ENCODE data around the gene TMEM117.

Gene TMEM117

GRCh38 chr12:43887397-43887796, 51.5 kb downstream of the TMEM117 start:
- DNase-seq (ENCODE audit: low read depth) = no peak
- TF ChIP-seq POLR2A (IDR thresholded peaks at IDR 0.05; ENCODE audit: extremely low read depth, insufficient read length) (no peak), CTCF (IDR thresholded peaks at IDR 0.05; ENCODE audit: low read depth, low read length) (no peak), MYC (IDR thresholded peaks at IDR 0.05; ENCODE audit: low read depth, low read length) (no peak), MAX (IDR thresholded peaks at IDR 0.05; ENCODE audit: low read depth, low read length) (no peak)
- H3K4me3 ChIP-seq (ENCODE audit: low read depth, low read length) = no peak overlapping the region

GRCh38 chr12:43891856-43892574, 56.1 kb downstream of the TMEM117 start:
- TF ChIP-seq MAX (IDR thresholded peaks at IDR 0.05; ENCODE audit: low read depth, low read length) = no peak
- no peak for TF ChIP-seq MYC (IDR thresholded peaks at IDR 0.05; ENCODE audit: low read depth, low read length)
- TF ChIP-seq CTCF (IDR thresholded peaks at IDR 0.05; ENCODE audit: low read depth, low read length) = no peak
- TF ChIP-seq POLR2A (IDR thresholded peaks at IDR 0.05; ENCODE audit: extremely low read depth, insufficient read length) = no peak
- no peak for DNase-seq (ENCODE audit: low read depth)
- no peak overlapping the region for H3K4me3 ChIP-seq (ENCODE audit: low read depth, low read length)

GRCh38 chr12:43893670-43894069, 57.8 kb downstream of the TMEM117 start:
- no peak for DNase-seq (ENCODE audit: low read depth)
- no peak overlapping the region for H3K4me3 ChIP-seq (ENCODE audit: low read depth, low read length)
- TF ChIP-seq MAX (IDR thresholded peaks at IDR 0.05; ENCODE audit: low read depth, low read length) = no peak
- TF ChIP-seq POLR2A (IDR thresholded peaks at IDR 0.05; ENCODE audit: extremely low read depth, insufficient read length) = no peak
- no peak for TF ChIP-seq CTCF (IDR thresholded peaks at IDR 0.05; ENCODE audit: low read depth, low read length)
- TF ChIP-seq MYC (IDR thresholded peaks at IDR 0.05; ENCODE audit: low read depth, low read length) = no peak

GRCh38 chr12:43895580-43896206, 59.8 kb downstream of the TMEM117 start:
- H3K4me3 ChIP-seq (ENCODE audit: low read depth, low read length) = no peak overlapping the region
- DNase-seq (ENCODE audit: low read depth) = no peak
- TF ChIP-seq MAX (IDR thresholded peaks at IDR 0.05; ENCODE audit: low read depth, low read length) (no peak), MYC (IDR thresholded peaks at IDR 0.05; ENCODE audit: low read depth, low read length) (no peak), POLR2A (IDR thresholded peaks at IDR 0.05; ENCODE audit: extremely low read depth, insufficient read length) (no peak), CTCF (IDR thresholded peaks at IDR 0.05; ENCODE audit: low read depth, low read length) (no peak)

- no peak for DNase-seq (ENCODE audit: low read depth)
- no peak overlapping the region for H3K4me3 ChIP-seq (ENCODE audit: low read depth, low read length)
- TF ChIP-seq POLR2A (IDR thresholded peaks at IDR 0.05; ENCODE audit: extremely low read depth, insufficient read length) (no peak), MYC (IDR thresholded peaks at IDR 0.05; ENCODE audit: low read depth, low read length) (no peak), MAX (IDR thresholded peaks at IDR 0.05; ENCODE audit: low read depth, low read length) (no peak), CTCF (IDR thresholded peaks at IDR 0.05; ENCODE audit: low read depth, low read length) (no peak)
Observed at GRCh38 chr12:43896496-43896895, 60.6 kb downstream of the TMEM117 start.

Data from NB4 (cell line).